COLO829 (cell line): Measurements from ENCODE around the gene NCOA4.
A peak's percentile ranks its signal among the peaks of the same experiment; 100 is the strongest.
"Not testable (repeated sequence)": the region's sequence is repeated elsewhere in the genome, so short reads cannot be mapped to it uniquely, and the experiment has no call there.

Experiments
- DNase-seq: peaks from one replicate; pipeline ENCODE4 v3.0.0; 2012; ENCODE audit warnings: low spot score

Gene NCOA4

DNA sequence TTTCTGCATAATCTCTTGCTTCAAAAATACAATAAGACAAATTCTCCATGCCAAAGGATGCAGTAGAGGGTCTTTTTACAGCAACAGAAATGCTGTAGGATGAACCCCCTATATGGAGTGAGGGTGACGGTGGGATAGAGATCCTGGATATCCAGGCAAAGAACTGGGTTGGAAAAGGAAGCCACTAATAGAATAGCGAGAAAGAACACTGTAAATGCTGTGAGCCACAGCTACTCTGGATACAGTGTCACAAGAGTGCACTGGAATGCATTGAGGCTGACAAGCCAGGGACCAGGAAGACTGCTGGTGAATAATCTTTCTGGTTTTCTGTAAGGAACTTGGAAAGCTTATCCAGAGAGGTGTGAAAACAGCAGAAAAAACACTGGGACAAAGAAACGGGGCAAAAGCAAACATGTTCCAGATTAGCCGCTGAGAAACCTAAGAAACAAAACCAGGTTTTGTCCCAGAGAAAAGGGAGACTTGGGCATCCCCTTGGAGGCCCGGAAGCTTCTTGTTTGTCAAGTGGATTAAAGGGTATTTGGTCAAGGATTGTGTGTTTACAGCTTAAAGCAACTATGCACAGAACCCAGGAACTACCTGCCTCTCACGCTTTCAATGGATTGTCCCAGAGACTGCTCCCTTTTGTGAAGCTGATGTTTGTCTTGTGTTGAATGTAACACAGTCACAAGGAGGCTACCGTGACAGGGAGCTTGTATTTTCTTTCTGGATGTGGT, 21.8 kb upstream of the NCOA4 start:
- no peak for DNase-seq

DNA sequence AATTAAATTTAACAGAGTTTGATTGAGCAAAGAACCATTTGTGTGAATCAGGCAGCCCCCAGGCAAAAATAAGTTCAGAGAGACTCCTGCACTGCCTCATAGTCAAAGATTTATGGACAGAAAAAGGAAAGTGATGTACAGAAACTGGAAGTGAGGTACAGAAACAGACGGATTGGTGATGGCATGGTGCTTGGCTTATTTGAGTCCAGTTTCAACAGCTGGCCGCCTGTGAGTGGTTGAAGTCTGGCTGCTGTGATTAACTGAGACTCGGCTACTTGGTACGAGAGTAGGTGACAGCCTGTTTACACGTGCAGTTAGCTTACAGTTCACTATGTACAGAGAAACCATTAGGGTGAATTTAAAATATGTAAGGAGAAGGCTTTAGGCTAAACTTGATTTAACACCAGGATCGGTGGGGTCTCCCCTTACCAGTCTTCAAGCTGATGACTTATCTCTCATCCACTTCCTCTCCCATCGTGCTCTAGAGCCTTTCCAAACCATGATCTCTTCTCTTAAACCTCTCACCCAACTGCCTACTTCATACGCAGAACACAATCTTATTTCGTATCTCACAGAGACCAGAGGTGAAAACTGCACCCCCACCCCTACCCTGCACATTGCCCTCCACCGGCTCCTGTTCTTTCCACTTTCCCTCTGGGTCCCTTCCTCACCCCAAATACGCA, 20.7 kb upstream of the NCOA4 start:
- DNase-seq: no peak

DNA sequence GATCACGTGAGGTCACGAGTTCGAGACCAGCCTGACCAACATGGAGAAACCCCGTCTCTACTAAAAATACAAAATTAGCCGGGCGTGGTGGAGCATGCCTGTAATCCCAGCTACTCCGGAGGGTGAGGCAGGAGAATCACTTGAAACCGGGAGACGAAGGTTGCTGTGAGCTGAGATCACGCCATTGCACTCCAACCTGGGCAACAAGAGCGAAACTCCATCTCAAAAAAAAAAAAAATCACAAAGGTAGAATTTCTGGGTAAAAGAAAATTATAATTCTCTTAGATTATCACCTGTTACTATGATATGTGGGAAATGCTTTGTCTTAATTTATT, 19.0 kb upstream of the NCOA4 start:
- not testable (repeated sequence) for DNase-seq

DNA sequence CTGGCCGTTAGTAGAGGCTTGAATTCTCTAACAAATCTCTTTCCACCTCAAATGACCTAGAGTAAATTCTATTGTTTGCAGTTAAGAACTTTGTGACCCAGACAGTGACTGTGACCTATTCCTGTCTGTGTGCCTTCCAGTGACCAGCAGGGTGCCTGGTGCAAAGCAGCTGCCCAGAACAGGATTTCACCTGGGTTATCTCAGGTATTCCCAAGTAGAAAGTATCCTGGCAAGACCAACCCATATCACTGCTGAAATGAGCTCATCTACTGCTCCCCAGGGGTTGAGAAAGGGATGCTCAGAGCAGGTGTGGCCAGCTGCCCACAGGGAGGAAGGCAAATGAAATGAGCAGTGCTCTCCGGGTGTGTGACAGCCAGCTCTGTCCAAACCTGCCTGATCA, 17.7 kb upstream of the NCOA4 start:
- no peak for DNase-seq

DNA sequence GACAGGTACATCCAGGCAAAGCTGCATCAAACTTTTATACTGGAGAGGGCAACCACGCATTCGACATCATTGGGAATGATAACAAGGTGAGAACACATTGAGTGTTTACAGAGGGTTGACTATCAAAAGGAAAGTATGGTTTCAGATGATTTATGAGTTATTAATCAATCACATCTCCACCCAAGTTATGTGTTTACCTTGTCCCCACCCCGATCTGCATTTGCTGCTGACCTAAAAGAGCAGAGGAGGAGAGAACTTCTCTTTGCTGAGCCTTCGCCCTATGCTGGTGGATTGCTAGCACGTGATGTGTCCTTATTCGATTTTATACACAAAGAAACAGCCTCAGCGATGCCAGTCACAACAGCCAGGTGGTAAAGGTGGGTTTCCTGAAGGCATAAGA, 15.8 kb upstream of the NCOA4 start, which contains the start of gene MSMB:
Gene MSMB, minus strand, starts transcription at position 9 of the 400 bp plus-strand sequence. CDS start 32 bp downstream, outside the sequence.
- no peak for DNase-seq

DNA sequence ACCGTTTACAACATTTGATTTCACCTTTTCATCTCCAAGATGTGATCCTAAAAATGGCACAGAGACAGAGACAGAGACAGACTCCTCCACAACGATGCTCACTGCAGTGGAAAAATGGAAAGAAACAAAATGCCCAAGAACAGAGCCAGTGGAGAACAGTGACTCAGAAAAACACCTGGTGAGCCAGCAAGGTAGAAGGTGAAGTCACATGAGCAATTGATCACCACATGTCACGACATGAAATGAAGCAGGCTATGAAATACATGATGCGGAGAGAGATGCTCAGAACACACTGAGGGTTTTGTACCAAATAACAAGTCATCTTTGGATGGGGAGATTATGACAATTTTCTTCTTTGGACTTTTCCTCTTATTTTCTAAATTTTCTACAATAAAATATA, 12.1 kb upstream of the NCOA4 start:
- DNase-seq: no peak

DNA sequence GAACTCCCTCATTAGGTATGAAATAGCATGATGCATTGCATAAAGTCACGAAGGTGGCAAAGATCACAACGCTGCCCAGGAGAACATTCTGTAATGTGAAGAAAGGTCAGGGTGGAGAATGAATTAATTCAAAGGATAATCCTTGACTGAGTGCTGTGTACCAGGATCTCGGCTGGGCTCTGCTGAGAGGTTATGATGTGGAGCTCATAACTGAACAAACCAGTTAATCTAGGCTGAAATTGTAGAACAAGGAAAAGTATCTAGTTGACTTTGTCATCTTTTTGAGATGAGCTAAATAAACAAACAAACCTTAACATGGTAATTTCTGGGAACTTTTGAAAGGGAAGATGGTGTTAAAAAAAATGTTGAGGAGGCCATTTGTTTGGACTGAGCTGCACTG, 9.6 kb upstream of the NCOA4 start:
- DNase-seq: no peak

DNA sequence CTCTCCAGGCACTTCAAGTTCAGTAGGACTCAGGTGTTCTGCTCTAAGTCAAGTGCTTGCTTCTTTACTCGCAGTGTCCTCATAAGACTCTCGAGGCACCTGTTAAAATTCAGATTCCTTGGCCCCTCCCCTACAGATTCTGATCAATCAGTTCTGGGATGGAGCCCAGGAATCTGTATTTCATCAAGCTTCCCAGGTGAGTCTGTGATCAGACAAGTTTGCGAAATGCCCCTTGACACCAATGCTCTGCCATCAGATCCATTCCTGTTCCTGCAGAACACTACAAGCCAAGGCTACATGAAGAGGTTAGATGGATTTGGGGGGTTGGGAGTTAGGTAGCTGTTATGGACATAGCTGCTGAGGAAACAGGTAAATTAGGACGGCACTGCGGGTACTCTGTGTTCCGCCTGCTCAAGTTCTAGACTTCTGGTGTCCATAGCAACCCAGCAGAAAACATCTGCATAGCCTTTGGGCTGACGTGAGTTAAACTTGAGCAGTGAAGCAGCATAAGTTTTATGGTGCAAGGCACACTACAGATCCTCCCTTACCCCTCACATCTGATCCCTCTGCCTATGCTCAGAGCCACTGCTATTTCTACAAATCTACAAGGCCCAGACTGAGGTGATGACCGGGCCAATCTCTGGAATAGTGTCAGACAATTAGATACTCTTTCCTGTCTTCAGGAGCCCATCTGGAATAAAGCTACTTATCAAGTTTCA, 6.8 kb upstream of the NCOA4 start:
- DNase-seq: no peak

DNA sequence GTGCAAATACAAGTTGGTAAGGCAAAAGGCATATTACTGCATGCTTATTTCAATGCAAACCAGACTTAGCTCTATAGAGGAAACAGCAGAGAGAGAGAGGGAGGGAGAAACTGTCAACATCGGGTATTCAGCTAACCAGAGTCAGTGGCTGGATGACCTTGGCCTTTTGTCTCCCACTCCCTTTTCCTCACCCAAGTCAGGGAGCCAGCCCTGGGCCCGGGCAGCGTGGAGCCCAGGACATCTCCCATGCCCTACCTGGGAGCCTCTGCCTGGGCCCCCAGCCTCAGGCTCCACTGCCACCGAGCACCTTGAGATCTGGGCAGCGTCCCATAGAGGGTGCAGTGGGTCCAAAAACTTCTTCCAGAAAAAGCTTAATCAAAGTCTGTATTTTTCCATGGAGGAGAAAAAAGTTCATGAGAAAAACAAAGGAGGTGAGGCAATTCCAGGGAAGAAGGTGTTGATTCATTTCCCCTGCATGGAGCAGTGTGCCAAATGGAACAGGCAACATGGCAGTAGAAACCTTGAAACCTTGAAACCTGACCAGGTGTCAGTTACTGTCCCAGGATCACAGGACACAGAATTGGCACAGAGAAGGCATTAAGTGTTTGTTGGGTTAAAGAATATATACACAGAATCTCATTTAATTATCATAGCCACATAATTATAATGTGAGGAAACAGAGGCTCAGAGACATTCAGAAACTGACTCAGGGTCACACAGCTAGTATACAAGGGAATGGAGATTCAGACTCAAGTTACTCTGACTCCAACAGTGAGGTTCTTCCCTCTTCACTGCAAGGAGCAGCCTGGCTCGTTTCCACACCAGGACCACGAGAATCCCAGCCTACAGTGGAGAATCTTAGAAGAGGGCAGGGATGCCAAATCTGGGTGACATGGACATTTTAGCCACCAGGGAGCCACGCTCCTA, 5.8 kb upstream of the NCOA4 start:
- no peak for DNase-seq

DNA sequence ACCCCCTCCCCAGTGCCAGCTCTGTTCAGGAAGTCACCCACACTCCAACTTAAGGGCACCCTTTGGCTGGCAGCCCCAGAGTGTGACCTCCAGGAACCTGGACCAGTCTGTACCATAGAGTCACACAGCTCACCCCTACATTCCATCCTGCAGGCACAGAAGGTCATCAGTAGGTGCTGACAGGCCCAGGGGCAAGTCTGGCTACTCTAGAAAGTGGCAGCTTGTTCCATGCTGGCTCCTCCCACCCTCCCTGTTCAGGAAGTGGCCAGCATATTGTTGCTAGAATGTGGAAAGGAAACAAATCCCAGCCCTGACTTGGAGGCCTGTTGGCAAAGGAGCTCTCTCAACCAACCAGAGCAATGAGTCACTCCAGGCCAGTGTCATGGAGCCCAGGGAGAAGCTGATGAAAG, 3.2 kb upstream of the NCOA4 start:
- peak; percentile 22 for DNase-seq

DNA sequence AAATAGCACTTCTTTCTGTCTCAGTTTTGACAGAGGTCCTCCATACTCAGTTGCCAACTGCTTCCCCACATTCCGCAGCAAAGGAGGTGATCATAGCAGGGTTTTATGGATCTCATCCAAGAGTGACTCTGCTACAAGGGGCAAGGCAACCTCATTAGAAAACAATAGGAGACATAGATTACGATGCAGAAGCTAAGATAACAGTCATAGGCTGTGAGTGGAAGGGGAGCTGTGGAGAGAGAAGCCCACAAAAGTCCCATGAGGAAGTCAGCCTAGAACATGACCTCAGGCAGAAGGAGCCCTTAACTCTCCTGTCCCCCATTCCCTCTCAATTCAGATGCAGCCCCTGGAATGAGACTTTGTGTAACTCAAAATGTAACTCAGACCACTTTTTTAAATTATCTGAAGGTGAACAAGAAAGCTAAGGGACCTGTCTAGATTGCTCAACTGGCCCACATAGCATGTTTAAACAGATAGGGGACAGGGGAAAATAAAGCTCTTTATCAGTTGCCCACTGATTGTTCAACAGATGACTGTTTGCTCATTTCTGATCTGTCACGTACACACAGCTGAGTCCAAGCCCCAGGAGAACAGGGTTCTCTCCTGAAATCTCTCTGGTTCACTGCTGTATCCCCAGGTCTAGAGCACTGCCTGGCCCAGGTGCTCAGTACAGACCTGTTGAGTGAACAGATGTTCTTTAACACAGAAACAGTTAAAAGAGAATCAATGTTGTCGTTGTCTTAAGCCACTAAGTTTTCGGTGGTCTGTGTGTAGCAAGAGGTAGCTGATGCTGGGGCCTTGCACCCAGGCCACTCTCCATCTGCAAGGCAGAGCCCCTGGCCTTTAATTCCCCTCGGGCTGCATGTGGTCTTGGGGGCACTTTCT, 1.5 kb upstream of the NCOA4 start:
- DNase-seq: no peak

DNA sequence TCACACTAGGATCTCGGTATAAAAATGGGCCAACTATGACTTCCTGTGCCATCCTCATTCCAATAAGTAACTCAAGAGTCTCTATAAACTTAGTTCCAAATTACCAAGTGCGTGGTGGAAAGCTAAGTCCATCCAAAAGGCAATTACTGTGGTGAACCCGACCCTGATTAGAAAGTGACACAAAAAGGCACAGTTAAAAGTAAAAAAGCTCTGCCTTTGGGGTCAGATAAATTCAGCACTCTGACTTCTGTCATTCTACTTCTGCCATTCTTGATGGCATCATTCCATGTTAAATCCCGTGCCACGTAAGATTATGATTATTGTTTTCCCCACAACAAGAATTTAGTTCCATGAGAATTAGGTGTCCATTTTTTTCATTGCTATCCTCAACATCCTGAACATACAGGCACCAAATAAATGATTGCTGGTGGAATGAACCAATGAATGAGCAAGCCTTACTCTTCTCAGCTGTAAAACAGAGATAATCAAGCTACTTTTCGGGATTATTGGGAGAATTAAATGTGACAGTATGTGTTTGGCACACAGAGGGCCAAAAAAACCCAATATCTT, 877 bp downstream of the NCOA4 start:
- DNase-seq: no peak

DNA sequence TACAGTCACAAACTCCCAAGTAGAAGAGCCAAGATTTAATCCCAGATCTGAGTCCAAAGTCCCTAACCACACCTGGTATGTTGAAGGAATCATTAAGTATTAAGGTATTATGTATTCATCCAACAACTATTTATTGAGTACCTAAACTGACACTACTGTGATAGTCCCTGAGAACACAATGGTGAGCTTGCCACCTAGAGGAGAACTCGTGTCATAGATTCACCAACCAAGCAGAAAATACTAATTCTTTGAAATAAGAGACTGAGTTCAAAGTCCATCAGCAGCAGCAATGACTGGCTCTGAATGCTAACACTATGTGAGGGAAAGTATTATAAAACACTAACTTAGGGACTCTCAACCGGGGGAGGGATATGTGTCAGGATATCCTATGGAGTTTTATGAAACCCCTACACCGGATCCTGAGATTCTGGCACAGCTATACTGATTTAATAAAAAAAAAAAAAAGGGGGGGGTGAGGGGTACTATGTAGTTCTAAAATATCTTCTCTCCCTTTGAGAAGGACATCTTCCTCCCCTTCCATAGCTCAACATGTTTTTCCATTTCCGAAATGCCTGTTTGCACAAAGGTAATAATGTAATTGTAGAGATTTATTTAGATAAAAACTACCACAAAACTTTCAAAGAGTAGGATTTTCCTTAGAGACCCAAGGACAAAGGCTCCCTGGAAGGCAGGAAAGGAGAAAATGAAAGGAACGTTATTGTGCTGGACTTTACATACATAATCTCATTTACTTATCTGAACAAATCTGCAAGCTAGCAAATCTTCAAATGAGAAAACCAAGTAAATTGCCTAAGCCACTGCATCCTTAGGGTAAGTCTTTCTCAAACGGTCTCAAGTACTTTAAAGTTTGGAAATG, 1.6 kb downstream of the NCOA4 start:
- no peak for DNase-seq

DNA sequence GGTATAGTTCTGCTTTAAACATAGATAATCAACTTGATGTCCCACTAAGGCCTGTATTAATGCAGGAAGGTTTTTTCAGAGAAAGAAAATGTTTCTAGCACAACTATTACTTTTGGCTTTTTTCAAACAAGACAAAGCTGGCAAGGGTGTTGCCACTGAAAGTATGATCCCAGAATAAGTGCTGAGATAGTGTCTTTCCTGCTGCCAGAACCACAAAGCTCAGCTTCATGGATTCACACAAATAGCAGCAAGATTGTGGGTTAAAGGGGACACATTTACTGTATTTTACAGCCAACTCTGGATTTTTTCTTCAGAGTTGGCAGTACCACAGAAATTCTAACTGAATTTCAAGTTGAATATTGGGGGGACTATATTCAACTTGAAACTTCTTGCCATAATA, 4.3 kb downstream of the NCOA4 start:
- DNase-seq: no peak

DNA sequence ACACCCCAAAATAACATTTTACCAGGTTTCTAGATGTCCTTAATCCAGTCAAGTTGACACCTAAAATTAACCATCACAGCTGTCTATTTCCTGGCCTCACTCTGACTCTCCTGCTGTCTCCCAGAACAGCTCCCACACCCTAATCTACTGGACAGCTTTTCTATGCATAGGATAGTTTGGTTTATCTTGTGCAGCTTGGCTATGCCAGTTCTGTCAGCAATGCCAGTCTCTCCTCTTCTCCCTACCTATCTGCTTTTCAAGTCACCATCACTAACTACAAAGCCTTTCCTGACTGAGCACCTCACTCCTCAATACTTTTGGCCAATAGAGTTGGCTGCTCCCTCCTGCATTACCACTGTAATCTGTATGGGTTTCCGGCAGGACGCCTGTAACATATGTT, 5.0 kb downstream of the NCOA4 start:
- no peak for DNase-seq

DNA sequence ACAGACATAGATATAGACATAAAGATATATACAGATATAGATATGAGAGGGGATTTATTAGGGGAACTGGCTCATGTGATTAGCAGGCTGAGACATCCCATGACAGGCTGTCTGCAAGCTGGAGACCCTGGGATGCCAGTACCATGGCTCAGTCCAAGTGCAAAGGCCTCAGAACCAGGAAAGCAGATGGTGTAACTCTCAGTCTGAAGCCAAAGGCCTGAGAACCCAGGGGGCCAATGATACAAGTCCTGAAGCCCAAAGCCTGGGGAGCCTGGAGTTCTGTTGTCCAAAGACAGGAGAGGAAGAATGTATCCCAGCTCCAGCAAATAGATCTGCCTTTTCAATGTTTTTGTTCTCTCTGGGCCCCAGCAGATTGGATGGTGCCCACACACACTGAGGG, 5.5 kb downstream of the NCOA4 start:
- no peak for DNase-seq

DNA sequence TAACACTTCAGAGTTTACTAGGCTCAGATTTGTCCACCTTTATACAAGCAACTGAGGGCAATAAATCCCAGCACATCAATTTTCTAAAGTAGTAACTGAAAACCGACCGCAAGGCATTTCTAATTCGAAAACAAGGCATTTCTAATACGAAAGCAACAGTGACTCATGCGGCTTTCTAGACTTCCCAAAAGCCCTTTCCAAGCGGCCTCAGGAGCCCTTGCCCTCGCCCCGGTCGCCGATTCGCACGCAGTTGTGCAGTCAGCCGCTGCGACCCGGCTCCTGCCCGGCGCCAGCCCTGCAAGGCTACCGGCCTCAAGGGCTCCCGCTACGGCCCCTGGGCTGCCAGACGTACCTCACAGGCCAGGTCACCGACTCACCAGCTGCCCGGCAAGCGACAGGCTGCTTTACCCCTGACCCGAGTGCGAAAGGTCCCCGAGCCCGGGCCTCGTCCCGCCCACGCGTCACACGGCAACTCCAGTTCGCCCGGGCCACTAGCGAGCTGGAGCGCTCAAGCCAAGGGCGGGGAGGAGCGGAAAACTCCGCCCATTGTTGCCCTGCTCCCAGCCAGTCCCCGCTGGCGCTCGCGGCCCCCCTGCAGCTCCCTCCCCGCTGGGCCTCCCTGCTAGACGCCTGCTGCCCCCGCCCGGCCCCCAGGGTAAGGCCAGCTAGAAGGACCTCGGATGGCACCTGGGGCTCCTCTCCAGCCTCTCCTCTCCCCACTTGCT, 7.3 kb downstream of the NCOA4 start:
- peak; percentile 52 for DNase-seq

DNA sequence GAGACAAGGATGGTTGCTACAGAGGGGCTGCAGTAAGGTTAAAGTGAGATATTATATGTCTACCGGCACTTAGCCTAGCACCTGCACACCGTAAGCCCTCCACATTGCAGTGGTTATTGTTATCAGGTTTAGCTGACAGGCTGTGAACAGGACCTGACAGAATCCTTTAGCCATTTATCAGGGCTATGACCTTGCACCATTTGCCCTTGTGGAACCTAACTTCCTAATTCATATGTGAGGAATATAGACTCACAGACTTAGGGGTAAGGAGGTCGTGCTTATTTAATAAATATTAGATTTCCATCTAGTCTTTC, 10.1 kb downstream of the NCOA4 start:
- no peak for DNase-seq
